ENCODE measurements around the gene MLLT3. TPM values are rescaled to one million over a fixed set of nuclear protein-coding genes. Genes with fewer than 3 reads are reported as not detected.

The MLLT3 gene
- total and polyA plus RNA-seq, 2 of the 13 experiments (the other 11 are each of a cell fraction or from before 2014, with no cell fraction given), result 12.3 to 12.6 TPM

- Histone ChIP-seq H3K36me3 (replicated peaks in 1 of 2; ENCODE audit: control insufficient read depth in 1 of 2, insufficient read depth in 2 of 2, low read length in 2 of 2) (no peaks in the 10 kb centered on the region), H3K4me3 (replicated peaks in 1 of 3; ENCODE audit: insufficient read depth in 1 of 3, low read depth in 2 of 3, low read length in 3 of 3) (peak overlapping the region; percentile 81 to 88 (median 85)), H3K27ac (ENCODE audit: extremely low read length, insufficient read depth, low read length) (no peak overlapping the region), H2AFZ (ENCODE audit: low read length) (peak overlapping the region; percentile 82), H3K27me3 (ENCODE audit: control insufficient read depth in 1 of 2, insufficient read depth in 2 of 2, low read length in 2 of 2) (peaks cover 0 to 24% of the 10 kb centered on the region in 2 experiments; a peak in 2 of 5 replicates), H4K20me1 (ENCODE audit: insufficient read depth, low read length) (no peaks in the 10 kb centered on the region), H3K9ac (ENCODE audit: insufficient read depth, low read depth, low read length) (peak overlapping the region; percentile 19; the same call in 1 of the 2 replicates), H3K79me2 (ENCODE audit: insufficient read depth, low read length) (peaks cover 8% of the 10 kb centered on the region), H3K4me1 (ENCODE audit: insufficient read depth, low read length) (peaks cover 23% of the 10 kb centered on the region), H3K4me2 (ENCODE audit: low read depth, low read length) (peak overlapping the region; percentile 97), H3K9me3 (ENCODE audit: low read length) (no peaks in the 10 kb centered on the region)
- ChIA-PET CTCF (ENCODE audit: low intra/inter-chr PET ratio, low total read pairs) (interaction anchor here (0.9 to 2.1 kb wide), 4 partner anchors 261 to 487 kb away, joined by 3 to 23 read pairs (median 4); no protein-coding TSS in a partner anchor), POLR2A (interaction anchor here (1.3 kb wide), 1 partner anchor 60 kb away, joined by 14 read pairs; the partner anchor contains the start of gene FOCAD)
- 4% methylated on average over 21 of the region's 21 CpGs for WGBS (ENCODE audit: low lambda C conversion rate)
- peak; percentile 25; the same call in 2 of the 3 replicates for ATAC-seq
- peak; percentile 64 for FAIRE-seq
- DNase-seq (ENCODE audit: low spot score), result peak; percentile 64
- no TSS peak for BruUV-seq (replicated peaks)
- intact Hi-C loops (cut with micrococcal nuclease; ENCODE audit: unreplicated experiment), result loop anchor here (1.0 to 5.0 kb wide), 9 partner anchors 60 to 697 kb away; partner anchors contain the start of gene FOCAD
- in situ Hi-C loops (cut with HindIII; ENCODE audit: extremely low pct_ligation_motif_present, low pct_unique_long_range_greater_than_20kb), result loop anchor here (5.0 to 25.0 kb wide), 5 partner anchors 60 to 687 kb away; no protein-coding TSS in a partner anchor
- TF ChIP-seq MIXL1 (CRISPR knock-in tag; IDR thresholded peaks at IDR 0.05) (0 out of 2 replicates have a peak, but pooled peaks have one; percentile 27), ZNF329 (CRISPR knock-in tag; IDR thresholded peaks at IDR 0.05; ENCODE audit: low read depth) (no peak), AFF4 (CRISPR knock-in tag; IDR thresholded peaks at IDR 0.05) (no peak), CREM (IDR thresholded peaks at IDR 0.05) (0 out of 2 replicates have a peak, but pooled peaks have one; percentile 11), CREM (CRISPR knock-in tag; IDR thresholded peaks at IDR 0.05) (no peak), HDAC1 (CRISPR knock-in tag; IDR thresholded peaks at IDR 0.05) (no peak), RBM22 (optimal IDR thresholded peaks at IDR 0.05; ENCODE audit: low read length) (no peak), ZNF180 (CRISPR knock-in tag; IDR thresholded peaks at IDR 0.05; ENCODE audit: borderline replicate concordance, low read depth) (no peak), SMC3 (IDR thresholded peaks at IDR 0.05; ENCODE audit: low read length) (peak; percentile 78), CREB1 (IDR thresholded peaks at IDR 0.05) (no peak), CREB1 (CRISPR knock-in tag; IDR thresholded peaks at IDR 0.05) (0 out of 2 replicates have a peak, but pooled peaks have one; percentile 21), SETDB1 (CRISPR knock-in tag; IDR thresholded peaks at IDR 0.05; ENCODE audit: borderline replicate concordance) (0 out of 2 replicates have a peak, but pooled peaks have one; percentile 2), NBN (conservative IDR thresholded peaks at IDR 0.05) (no peak), RAD21 (CRISPR knock-in tag; IDR thresholded peaks at IDR 0.05) (0 out of 2 replicates have a peak, but pooled peaks have one; percentile 47), ELF3 (CRISPR knock-in tag; IDR thresholded peaks at IDR 0.05) (0 out of 2 replicates have a peak, but pooled peaks have one; percentile 43), SKI (IDR thresholded peaks at IDR 0.05; ENCODE audit: partially characterized antibody) (no peak), GATAD2A (CRISPR knock-in tag; IDR thresholded peaks at IDR 0.05) (peak; percentile 60; the same call in 1 of the 2 replicates), TEAD3 (CRISPR knock-in tag; optimal IDR thresholded peaks at IDR 0.05; ENCODE audit: borderline replicate concordance) (peak; percentile 47), ZNF772 (CRISPR knock-in tag; IDR thresholded peaks at IDR 0.05) (0 out of 2 replicates have a peak, but pooled peaks have one; percentile 22), KDM5A (IDR thresholded peaks at IDR 0.05; ENCODE audit: borderline replicate concordance, low read length) (peak; percentile 13; the same call in 1 of the 2 replicates), HNRNPLL (IDR thresholded peaks at IDR 0.05; ENCODE audit: low read depth, low read length, poor library complexity, severe bottlenecking) (no peak), ARHGAP35 (CRISPR knock-in tag; IDR thresholded peaks at IDR 0.05; ENCODE audit: borderline replicate concordance) (no peak), FOSL2 (CRISPR knock-in tag; IDR thresholded peaks at IDR 0.05) (0 out of 2 replicates have a peak, but pooled peaks have one; percentile 9)
Observed at GRCh38 chr9:20624201-20625002, 2.1 kb upstream of the MLLT3 start.

Measured in HepG2 (cell line).